Gastroesophageal sphincter (tissue), 3 donors: ENCODE data around the gene CDH13.

Experiments
- CTCF ChIP-seq, 4 experiments: fragments of 200-600 bp in 2 of 4; fragments of 450-650 bp in 2 of 4; sonication (generic) in 1 of 4; IDR thresholded peaks; one replicate each; pipeline ENCODE4 v1.5.1; 2017 to 2019; ENCODE audit warnings: antibody characterized with exemption in 4 of 4, mild to moderate bottlenecking in 2 of 4, moderate library complexity in 2 of 4
- EP300 ChIP-seq: sonication (generic); formaldehyde crosslinking; IDR thresholded peaks from one replicate; pipeline ENCODE4 v1.6.1; 2017; ENCODE audit warnings: antibody characterized with exemption, mild to moderate bottlenecking
- POLR2A ChIP-seq, 2 donors: fragments of 450-650 bp; IDR thresholded peaks; one replicate each; pipeline ENCODE4 v1.6.1; 2017; ENCODE audit warnings: antibody characterized with exemption in 2 of 2, mild to moderate bottlenecking in 2 of 2, moderate library complexity in 1 of 2
- POLR2AphosphoS5 ChIP-seq: sonication (generic); formaldehyde crosslinking; IDR thresholded peaks from one replicate; pipeline ENCODE4 v1.6.1; 2017; ENCODE audit warnings: antibody characterized with exemption

DNA sequence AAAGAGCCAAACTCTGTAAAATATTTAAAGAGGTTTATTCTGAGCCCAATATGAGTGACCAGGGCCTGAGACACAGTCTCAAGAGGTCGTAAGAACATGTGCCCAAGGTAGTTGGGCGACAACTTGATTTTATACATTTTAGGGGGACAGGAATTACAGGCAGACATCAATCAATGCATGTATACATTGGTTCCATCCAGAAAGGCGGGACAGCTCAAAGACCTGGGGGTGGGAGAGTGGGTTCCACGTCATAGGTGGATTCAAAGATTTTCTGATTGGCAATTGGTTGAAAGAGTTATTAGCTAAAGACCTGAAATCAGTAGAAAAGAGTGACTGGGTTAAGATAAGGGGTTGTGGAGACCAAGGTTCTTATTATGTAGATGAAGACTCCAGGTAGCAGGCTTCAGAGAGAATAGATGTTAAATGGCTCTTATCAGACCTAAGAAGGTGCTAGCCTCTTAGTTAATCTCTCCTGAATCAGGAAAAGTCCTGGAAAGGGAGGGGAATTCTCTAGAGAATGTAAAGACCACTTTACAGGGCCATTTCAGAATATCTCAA, 1213.4 kb downstream of the CDH13 start:
- TF ChIP-seq POLR2AphosphoS5: no peak
- TF ChIP-seq CTCF (IDR thresholded peaks at IDR 0.05): no peak
- no peak for TF ChIP-seq POLR2A (IDR thresholded peaks at IDR 0.05)
- TF ChIP-seq EP300: no peak
